Activated CD8-positive, alpha-beta memory T cell treated with anti-CD3 and anti-CD28 coated beads for 48 hours (primary cell): ENCODE data around the gene SLF2.
"Not testable (repeated sequence)": the region's sequence is repeated elsewhere in the genome, so short reads cannot be mapped to it uniquely, and the experiment has no call there.

ENCODE experiments used
- DNase-seq, 3 experiments: peaks; one replicate each; pipeline ENCODE4 v3.0.0-alpha.2; 2020; ENCODE audit warnings: low read depth in 2 of 3, low spot score in 2 of 3

The SLF2 gene

GRCh38 chr10:100962351-100963080 lies 49.8 kb downstream of the SLF2 start:
- DNase-seq = no peak

GRCh38 chr10:100963826-100964225 lies 51.1 kb downstream of the SLF2 start:
- DNase-seq = no peak

GRCh38 chr10:100965820-100966219 lies 53.1 kb downstream of the SLF2 start:
- no peak for DNase-seq

- DNase-seq = no peak
Observed at GRCh38 chr10:100966887-100967286, 54.1 kb downstream of the SLF2 start.

DNA sequence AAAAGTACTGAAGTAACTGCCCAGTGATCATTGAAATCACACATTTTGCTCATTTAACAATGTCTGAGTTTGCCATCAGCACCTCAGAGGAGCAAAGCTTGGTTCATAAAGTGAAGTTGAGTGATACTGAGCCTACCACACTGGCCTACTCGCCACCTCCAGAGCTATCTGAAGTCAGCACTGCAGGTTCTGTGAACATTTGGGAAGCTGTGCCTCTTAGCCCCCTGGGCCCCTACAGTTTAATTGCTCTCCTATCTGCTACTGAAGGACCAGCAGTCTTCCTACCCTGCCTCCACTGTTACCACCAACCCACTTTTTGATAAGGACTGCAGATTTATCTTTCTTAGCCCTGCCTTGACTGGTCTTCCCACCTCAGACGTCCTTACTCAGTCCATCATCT lies 54.6 kb downstream of the SLF2 start:
- DNase-seq = no peak

DNA sequence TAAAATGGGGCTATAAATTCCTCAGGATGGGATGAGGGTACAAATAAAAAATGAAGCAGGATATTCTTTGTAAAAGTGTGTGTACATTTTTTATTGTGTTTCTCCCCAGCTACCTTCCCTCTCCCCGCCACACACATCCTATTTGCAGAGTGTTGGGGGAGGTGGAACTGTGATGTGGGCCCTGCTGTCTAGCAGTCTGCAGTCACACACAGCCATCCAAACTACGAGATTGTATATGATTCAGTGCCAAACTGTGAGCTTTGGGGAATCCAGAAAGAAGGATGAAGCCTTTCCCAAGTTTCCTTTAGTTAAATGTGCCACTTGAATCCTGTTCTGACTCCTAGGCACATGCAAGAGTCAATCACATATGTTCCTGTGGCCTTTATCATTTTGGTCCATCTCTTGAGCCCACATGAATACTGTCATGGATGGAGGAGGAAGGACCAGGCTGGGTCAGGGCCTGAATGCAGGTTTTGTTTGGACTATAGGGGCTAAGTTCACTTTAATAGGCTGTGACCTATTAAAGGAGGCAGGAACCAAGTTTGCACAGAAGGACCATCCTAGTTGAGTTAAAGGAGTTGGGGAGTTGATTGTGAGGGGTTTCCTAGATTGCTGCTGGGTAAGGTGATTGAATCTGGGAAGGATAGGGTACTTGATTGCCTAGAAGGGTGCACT lies 55.4 kb downstream of the SLF2 start:
- DNase-seq = no peak

DNA sequence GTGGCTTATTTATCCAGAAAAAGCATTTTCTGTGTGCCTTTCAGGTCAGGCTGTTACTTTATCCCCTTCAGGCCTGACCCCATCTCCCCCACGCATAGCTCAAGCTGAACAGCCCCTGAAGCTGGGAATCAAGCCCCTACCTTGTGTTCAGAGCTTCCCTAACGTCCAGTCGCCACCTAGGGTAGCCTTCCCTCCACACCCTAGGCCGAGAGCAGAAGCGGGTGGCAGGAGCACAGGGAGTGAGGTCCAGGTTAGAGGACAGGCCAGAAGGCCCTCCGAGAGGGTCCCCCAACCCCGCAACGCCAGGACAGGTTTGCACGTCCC lies 56.1 kb downstream of the SLF2 start:
- DNase-seq = no peak

- DNase-seq = no peak
Observed at GRCh38 chr10:100969187-100970075, 56.7 kb downstream of the SLF2 start, which contains the start of gene SEMA4G. Gene SEMA4G, plus strand, starts transcription at chr10:100969504. Its CDS starts 3,409 bp downstream, at chr10:100972913.

- DNase-seq = no peak
Observed at GRCh38 chr10:100970076-100970913, 57.5 kb downstream of the SLF2 start.

DNA sequence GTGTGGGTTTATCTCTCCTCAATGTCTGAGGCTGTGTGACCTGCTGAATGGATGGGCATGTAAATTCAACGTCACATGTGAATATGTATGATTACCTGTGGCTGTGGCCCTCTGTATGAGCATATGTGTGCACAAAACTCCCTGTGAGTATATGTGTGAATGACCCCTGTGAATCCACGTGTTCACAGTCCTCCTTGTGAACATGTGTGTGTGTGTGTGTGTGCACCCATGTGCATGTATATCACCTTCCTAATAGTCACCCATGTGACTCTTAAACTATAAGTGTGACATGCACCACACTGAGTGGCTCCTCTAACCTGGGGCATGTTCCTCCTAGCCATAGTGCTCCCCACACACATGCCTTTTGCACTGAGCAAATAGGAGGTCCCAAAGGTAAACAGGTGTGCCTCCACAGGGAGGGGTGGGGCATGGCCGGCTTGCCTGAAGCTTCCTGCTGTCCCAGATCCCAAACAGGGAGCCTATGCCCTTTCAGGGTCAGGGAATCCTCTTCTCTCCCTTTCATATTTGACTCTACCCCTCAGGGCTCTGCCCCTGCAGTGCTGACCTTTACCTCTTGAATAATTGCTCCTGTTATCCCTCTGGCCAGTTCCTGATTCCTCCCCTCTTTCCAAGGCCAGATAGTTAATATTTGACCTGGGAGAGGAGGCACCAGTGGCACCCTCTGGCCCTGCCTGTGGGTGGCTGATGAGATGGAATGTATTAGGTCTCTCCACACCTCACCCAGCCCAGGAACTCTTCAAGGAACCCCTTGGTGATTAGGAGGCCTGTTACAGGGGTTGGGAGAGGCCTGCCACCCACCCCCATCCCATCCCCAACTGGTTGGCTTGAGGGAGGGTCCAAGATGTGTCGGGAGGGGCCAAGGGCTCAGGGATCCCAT lies 58.4 kb downstream of the SLF2 start:
- no peak for DNase-seq

DNA sequence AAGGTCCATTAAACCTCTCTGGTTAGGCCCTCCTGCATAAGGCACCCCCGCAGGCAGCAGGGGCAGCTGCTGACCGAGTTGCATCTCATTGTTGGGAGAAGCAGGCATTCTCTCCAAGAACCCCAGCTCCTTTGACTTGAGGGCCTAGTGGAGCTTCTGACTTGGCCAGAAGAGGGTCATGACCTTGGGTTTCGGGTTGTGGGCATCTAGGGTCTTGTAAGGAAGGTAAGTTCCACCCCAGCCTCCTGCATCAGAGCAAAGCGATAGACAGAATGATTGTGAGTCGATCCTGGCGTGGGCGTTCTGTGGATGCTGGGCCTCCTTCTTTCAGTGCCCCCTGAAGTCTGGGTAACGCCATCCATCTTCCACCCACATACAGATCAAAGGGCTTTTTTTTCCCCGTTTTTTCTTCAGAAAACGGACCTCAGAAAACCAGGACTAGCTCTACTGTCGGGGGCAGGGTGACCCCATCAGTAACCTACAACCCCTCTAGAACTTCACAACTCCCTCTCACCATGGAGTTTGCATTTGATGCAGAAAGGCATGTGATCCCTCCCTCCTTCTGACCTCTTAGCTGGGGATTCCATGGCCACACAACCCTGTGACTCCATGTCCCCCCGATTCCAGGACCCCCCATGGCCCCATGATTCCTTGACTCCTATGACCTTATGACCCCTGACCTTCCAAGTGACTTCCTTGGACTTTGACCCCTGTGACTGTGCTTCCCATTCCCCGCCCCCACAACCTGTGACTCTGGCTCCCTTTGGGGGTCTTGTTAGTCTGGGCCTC lies 59.5 kb downstream of the SLF2 start:
- DNase-seq = no peak

DNA sequence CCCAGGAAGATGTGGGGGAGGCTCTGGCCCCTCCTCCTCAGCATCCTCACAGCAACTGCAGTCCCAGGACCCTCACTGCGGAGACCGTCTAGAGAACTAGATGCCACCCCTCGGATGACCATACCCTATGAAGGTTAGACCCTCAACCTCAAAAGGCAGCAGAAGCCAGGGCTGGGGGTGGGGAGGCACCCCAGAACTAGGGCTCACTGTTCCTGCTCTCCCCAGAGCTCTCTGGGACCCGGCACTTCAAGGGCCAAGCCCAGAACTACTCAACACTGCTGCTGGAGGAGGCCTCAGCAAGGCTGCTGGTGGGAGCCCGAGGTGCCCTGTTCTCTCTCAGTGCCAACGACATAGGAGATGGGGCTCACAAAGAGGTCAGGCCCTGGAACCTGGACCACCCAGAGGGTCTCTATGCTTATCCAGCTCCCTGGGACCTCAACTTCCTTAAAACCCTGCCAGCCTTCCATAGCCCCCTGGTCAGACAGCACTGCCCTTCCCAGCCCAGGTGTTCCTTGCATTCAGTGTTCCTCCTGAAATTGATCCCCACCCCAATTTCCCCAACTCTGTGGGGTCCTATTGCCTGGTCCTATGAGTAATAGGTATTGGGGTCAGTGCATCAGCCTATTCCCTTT lies 60.3 kb downstream of the SLF2 start:
- no peak for DNase-seq

- not testable (repeated sequence) for DNase-seq
Observed at GRCh38 chr10:100975397-100975796, 62.6 kb downstream of the SLF2 start.

DNA sequence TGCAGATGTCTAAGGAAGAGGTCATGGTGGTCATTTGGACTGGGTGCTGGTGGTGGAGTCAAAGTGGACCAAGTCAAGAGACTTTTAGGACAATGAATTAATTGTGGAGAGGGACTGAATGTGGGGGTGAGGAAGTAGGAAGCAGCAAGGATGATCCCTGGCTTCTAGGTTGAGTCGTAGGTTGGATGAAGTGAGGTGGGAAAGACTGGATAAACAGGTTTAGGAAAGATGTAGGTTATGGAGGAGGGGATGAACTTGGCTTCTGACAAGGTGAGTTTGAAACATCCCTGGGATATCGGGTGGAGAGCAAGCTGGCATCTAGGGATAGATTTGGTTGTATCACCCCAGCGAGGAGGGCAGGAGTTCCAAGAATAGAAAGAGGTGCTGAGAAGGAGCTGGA lies 64.1 kb downstream of the SLF2 start:
- DNase-seq = no peak

DNA sequence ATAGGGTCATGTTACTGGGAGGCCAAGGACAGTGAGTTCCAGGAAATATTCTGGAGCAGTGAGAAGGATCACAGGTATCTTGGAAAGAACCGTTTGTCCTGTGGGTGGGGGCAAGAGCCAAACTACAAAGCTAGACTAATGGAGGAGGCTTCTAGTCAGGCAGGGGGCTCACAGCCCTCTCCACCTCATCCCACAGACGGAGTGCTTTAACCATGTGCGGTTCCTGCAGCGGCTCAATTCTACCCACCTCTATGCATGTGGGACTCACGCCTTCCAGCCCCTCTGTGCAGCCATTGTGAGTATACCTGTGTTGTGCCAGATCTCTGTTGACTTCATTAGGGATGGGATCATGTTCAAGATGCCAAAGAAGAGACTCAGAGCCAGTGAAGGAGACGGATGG lies 64.7 kb downstream of the SLF2 start:
- no peak for DNase-seq

DNA sequence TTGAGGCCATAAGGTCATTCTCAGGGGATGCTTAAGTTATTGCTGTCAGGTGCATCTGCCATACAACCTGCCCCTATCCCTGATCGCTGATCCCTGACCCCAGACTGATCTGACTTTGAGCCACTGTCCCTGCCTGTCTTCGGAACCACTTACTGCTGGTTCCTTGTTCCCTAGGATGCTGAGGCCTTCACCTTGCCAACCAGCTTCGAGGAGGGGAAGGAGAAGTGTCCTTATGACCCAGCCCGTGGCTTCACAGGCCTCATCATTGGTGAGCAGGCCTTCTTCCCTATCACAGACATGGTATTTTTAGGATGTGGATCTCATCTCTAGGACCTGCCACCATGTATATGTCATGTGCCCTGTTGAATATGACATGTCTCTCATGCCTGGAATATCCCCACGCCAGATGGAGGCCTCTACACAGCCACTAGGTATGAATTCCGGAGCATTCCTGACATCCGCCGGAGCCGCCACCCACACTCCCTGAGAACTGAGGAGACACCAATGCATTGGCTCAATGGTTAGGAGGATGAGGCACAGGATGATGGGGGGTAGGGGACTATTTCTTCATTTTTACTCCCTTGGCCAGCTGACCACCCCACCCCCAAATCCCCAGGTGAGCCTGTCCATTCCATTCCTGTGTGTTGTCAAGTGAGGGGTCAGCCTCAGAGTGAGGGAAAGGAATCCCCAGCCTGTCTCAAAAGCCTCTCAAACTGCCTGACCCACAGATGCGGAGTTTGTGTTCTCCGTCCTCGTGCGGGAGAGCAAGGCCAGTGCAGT lies 65.5 kb downstream of the SLF2 start:
- no peak for DNase-seq

- no peak for DNase-seq
Observed at GRCh38 chr10:100978901-100979195, 66.1 kb downstream of the SLF2 start.

GRCh38 chr10:100979791-100980272 lies 67.1 kb downstream of the SLF2 start:
- DNase-seq = no peak
